ENCODE measurements around the gene PISD.

PISD gene

DNA sequence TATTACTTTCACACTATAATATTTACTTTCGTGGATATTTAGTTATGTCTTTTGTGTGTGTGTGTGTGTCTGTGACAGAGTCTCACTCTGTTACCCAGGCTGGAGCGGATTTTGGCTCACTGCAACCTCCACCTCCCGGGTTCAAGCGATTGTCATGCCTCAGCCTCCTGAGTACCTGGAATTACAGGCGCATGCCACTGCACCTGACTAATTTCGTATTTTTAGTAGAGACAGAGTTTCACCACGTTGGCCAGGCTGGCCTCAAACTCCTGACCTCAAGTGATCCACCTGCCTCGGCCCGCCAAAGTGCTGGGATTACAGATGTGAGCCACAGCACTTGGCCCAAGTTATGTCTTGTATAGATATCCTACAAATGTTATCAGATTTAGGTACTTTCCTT is 9.9 kb downstream of the PISD start:
- no peak for DNase-seq

DNA sequence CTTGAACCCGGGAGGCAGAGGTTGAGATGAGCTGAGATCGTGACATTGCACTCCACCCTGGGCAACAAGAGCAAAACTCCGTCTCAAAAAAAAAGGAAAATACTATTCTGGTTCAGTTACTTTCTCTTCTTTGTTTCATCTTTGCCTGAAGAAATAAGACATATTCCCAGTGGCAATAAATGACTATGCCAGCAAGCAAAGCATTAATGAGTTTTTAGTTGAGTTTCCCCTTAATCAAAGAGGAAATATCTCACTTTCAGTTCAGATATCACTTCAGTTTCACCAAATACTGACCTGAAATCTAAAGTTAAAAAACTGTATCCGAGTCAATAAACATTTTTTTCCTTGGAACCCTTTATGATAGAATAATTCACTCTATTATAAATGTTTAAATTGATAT is 10.4 kb downstream of the PISD start:
- no peak for DNase-seq

DNA sequence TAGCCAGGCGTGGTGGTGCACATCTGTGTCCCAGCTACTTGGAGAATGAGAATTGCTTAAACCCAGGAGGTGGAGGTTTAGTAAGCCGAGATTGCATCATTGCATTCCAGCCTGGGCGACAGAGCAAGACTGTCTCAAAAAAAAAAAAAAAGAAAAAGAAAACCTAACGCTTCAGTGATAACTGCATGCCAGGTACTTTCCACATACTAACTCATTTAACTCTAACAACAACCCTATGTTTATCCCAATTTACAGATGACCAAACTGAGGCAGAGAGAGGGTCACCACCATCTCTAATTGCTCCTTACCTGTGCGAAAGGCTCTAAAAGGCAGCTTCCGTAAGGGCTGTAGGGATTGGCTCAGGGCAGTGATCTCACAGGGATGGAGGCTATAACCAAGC is 11.6 kb downstream of the PISD start:
- DNase-seq = no peak

DNA sequence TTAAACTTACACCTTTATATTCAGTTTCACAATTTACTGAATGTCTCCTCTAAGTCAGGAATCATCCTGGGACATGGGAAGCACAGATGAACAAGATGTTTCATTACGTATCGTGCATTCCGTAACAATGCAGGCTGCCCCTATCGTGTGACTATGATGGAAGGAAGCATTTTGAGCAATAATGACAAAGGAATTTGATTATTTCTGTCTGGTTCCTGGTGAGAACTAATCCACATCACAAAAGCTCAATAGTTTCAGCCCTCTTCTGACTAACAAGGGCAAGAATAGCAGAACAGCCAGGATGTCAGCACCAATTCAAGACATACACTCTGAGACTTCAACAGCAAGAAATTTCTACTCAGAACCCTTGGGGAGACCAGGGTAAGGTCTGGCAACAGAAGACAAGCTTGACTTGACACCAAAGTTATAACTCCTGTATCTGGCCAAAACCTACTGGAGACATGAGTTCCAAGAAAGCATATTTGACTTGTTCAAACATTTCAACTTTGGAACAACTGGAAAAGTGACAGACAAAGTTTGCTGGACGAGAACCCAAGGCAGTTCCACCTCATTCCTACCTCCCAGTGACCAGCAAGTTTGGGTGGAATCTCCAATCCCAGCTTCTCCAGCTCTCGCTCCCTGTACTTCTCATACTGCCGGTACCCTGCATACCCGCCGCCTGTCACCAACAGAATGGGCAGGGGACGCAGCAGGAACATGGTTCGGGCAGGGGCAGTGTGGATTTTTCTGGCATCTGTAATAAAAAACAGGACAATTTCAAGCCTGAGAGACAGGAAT is 14.3 kb downstream of the PISD start:
- DNase-seq = no peak

DNA sequence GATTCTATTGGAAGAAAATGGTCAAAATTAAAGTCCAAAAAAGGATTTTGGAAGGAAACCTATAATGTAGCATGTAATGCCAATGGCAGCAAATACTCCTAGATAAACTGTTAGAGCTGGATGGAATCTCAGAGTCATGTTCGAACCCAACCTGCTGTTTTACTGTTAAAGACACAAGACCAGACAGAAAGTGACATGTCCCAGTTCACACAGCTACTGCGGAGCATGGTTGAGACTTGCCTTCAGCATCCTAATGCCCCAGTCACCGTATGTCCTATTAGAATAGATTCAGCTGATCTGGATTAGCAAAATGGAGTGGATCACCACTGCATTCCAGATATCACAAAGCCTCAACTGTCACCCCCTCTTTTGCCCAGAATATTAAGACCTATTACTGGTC is 14.9 kb downstream of the PISD start:
- DNase-seq = no peak

DNA sequence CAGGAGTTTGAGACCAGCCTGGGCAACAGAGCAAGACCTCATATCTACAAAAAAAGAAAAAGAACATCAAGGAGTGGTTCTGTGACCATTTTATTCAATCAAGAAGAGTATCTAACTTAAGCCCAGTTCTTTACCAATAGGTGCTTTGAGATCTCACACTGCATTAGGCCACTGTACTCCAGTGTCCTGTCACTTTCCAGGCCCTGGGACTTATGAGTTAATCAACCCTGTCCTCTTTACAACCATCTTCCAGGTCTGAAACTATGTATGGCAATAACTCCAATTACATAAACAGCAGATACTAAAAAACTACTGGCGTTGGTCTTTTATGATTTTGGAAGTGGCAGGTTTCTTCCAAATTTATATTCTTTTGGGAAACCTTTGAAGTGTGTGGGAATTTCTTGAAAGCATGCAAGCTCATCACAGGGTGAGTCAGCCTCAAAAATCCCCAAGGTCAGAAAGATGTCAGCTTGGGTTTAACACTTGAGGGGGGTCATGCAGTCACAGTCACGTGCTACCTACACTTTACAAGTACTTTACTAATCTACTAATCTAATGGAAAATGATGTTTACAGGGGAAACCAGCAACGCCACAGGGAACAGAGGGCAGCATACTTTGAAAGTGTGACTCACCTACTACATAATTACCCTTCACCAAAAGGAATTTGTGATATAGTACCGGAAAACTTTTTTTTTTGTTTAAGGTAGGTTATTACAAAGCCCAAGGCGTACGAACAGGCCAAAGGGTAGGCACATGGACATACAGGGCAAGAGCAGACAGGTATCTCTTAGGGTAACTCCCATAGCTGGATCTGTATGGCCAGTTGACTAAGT is 15.6 kb downstream of the PISD start:
- peak; percentile 34 to 62 for DNase-seq

DNA sequence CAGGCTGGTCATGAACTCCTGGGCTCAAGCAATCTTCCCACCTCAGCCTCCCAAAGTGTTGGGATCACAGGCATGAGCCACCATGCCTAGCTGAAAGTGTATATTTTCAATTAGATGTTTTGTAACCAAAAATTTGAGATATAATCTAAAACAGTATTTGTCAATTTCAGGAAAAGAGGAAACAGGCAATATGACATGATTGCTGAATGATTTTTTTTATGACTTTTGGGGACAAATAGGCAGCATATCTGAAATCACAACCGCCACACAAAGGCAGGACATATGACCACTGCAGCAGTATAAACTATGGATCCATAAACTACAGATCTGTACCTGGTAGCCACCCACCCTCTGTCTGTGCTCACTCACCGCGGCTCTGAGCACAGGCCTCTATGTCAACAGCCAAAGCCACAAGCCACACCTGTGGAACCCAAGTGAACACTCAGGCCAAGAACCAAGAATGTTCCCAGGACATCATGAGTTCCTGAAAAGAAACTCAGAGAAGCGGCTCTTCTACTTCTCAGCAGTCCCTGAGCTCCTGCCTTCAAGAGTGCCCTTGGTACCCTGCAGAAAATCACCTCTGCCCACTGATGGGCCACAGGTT is 22.5 kb downstream of the PISD start:
- DNase-seq = no peak

DNA sequence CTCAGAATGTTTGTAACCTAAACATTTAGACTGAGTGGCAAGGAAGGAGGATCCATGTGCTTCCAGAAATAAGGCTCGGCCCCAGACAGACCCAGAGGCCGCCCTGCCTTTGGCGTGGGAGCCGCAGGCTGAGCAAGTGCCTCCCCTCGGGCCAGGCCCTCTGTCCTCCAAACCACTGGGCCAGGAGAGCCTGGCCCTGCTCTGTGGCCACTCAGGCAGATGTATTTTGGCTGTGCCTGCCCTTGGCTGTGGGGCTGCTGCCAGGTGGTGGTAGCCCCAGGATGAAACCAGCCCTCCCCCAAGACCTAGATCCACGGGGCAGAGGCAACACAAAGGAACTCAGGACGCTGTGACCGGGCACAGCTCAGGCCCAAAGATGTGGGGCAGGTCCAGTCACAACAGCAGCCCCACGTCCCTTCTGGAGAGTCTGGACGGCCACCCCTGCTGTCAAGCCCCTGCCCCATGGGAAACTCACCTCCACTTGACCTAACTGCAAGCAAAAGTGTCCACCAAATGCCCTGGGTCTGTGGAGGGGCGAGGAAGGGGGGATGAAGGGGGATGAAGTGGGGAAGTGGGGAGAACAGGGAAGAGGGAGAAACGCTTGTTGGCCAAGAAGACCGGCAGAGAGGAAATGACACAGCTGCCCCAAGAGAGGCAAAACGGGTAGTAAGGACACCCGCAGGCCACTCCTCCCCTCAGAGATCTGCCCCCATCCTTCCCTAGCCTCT is 24.0 kb downstream of the PISD start:
- peak in 1 of 2 donors; percentile 15 for DNase-seq

DNA sequence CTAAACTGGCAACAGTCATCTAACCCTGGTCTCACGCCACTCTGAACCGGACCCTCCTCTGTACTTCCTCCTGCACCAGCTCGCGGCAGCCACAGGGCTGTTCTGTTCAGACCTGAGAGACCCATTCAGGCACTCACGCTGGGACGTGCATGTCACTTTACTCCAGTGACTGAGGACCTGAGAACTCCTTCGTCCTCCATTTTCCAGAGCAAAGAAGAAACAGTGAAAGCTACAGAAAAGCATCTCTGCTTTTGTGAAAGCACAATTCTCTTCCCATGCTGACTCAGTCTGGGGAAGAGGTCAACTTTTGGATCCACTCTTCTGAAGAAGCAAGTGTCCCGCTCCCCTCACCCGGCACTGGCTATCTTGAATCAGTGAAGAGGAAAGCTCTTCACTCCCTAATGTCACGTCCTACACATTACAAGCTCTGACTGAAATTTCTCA is 24.5 kb downstream of the PISD start:
- DNase-seq = peak in 1 of 2 donors; percentile 17

DNA sequence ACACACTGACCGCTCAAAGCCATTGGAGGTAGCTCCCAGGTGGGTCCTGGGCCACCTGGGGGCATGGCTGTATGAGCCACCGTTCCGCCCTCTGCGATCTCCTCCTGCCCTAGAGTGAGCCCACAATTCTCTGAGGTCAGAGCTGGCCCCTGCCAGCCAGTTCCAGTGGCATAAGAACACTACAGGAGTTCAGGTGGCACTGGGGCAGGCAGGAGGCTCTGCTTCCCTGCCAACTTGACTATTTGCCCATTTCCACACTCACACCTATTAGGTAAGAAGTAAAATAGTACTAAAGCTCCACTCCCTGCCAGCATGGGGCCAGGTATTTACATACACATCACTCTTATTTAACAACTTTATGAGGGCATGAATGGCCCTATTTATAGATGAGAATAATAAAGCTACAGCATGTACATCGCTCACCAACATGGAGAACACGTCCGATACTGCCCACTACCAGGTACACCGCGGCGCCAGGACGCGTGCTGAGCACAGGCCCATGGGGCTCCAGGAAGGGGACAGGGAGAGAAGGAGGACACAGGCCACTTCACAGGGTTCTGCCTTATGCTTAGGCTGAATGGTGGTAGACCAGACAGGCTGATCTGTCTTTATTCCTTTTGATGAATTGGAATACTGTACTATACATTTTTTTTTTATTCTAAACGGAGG is 26.2 kb downstream of the PISD start:
- DNase-seq = peak in 1 of 2 donors; percentile 15

DNA sequence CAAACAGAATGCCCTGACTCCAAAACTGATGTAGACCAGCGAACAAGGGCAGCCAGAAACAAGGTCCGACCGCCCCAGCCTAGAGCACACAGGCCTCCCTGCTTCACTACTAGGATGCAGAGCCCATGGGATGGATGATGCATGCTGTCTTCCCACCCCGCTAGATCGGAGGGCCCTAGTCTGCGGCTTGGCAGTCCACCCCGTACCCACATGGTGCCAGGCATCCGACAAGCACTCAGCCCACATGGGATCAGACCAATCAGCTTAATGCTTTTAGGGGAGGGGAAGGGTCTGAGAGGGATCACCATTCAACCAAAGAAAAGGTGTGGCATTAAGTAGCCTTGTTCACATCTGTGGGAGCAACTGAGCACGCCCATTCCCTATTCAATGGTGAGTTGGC is 30.6 kb downstream of the PISD start:
- DNase-seq = peak in 1 of 2 donors; percentile 17

DNA sequence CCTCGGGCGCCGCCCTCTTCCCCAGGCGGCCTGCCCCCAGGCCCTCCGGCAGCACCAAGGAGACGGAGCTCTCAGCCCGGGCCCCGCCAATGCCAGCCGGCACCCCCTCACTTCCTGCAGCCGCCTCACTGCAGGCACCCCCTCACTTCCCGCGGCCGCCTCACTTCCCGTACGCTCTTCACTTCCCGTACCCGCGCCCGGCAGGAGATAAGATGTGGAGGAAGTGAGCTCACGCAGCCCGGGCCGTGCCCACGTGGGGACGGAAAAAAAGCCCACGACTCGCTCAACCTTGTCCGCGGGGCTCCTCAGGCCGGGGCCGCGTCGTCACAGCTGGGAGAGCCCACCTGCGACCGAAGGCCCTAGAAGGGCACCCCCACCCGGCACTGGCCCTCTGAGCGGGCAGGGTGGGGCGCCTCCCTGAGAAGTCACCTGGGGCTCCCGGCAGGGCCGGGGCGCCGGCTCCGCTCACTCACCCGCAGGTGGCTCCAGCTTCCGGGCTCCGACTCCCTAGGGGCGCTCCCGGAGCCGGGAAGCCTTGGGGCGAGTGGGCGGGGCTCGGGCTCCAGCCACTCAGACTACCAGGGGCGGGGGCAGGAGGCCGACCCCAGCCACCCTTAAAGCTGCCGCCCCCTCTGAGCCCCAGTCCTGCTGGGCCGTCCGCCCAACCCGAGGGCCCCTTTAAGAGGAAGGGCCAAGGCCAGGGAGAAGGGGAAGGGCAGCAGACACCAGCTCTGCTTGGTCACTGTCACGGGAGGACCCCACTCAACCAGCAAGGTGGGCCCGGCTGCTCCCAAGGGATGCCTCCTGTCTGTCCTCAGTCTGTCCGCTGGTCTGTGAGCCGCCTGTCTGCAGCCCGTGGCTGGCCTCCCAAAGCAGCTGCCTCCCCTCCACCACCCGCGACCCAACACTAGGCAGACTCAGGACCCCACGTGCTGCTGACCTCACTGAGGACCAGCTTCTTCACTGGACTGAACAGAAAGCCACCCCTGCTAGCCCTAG is 31.4 kb downstream of the PISD start:
- DNase-seq = peak; percentile 86 to 88

DNA sequence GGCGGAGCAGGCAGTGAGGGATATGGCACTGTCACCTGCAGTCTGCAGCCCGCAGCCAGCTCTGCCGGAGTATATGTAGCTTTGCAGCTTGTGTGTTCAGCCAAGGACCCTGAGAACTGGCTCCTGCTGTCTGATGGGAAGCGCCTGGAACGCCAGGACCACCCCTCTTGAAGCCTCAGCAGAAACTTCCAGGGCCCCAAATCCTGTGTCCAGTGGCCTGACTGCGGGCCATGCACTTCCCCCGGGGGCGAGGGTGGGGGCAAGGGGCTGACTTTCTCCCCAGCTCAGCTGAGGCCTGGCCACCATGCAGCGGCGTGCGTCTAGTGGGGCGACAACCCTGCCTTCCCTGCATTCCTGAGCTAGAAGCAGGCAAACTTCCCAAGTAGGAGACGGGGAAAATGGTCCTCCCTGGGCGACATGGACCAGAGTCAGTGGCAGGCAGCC is 32.3 kb downstream of the PISD start:
- DNase-seq = no peak

DNA sequence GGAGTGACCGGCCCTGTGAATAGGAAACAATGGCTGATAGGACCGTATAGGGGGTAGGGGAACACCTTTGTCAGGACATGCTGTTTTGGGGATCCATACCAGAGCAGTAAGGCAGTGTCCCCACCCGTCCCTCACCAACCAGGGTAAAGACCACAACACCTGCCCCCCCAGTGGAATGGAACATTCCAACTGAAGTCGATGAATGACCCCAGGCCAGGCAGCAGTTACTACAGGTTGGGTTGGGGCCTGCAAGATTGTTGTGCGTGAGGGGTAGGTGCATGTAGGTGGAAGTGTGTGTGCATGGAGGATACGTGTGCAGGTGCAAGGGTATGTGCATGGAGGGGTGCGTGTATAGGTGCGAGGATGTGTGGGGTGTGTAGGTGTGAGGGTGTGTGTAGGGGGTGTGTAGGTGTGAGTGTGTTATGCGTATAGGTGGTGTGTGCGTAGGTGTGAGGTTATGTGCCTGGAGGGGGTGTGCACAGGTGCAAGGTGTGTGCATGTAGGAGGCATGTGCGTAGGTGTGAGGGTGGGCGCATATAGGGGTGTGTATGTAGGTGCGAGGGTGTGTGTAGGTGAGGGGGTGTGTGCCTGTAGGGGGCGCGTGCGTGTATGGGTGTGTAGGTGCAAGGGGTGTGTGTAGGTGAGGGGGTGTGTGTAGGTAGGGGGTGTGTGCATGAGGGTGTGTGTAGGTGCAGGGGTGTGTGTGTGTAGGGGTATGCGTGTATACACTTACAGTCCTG is 32.9 kb downstream of the PISD start:
- DNase-seq = peak in 1 of 2 donors; percentile 22

DNA sequence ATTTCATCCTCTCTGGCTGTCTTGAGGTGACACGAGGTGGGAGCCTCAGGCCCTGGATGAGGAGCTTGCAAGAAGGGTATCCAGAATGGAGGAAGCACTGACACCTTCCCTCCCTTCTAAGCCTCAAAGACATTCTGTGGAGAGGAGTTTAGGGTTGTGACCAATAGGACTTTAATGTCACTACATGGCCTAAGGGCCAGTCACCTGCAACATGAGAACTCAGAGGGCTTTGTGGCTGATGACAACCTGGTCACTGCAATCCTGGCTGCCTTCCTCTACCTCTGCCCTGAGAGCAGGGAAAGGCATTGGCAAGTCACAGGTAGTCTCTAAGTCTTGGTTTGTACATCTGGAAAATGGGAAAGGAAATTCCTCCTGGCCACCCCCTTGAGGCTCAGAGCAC is 33.7 kb downstream of the PISD start:
- DNase-seq = peak in 1 of 2 donors; percentile 13

DNA sequence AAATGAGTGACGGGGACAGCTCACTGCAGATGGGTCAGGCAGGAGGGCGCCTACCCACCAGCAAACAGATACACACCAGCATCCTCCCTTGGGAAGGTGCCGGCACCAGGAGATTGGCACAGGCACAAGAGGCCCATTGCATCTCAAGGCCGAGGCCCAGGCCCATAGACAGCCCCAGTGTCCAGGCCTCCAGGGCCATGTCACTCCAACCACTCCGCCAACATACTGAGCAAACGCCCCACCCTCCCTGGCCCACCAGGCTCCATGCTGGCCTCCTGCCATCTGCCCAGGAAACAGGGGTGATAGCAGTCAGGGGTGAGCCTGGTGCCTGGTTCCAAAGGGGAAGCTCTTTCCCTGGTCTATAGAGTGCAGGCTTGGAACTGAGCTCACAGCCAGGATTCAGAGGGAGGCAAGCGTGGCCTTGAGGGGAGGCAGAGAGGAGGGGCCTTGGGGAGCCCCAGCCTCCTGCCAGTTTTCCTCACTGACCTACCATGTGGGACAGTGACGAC is 34.7 kb downstream of the PISD start:
- peak in 1 of 2 donors; percentile 15 for DNase-seq

DNA sequence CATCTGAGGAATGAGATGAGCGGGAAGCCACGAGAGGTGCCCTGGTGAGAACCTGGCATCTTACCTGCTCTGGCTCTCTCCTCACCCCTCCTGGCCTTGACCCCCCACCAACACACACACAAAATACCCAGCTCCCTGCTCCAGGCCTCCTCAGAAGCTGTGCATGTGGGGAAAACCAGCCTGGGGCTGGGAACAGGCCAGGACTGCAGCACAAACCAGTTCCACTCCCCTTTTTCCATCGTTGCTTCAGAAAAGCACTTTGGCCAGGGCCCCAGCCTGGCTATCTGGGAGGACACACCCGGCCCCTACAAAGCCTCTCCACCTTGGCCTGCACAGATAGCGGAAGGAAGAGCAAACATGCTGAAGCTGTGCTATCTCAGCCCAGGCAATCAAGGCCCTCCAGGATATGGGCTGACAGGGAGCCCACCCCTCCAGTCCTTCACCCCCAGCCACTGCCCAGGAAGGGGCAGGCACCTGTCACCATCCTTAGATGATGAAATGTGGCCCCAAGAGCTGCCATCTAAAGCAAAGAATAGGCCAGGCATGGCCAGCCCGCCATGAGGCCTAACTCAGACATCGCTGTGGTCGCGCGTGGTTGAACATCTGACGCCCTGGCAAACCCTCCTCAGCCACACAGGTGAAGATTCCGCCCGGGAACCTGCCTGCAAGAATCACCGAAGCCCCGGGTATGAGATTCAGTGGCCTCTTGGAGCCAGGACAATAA is 35.4 kb downstream of the PISD start:
- DNase-seq = peak in 1 of 2 donors; percentile 15

DNA sequence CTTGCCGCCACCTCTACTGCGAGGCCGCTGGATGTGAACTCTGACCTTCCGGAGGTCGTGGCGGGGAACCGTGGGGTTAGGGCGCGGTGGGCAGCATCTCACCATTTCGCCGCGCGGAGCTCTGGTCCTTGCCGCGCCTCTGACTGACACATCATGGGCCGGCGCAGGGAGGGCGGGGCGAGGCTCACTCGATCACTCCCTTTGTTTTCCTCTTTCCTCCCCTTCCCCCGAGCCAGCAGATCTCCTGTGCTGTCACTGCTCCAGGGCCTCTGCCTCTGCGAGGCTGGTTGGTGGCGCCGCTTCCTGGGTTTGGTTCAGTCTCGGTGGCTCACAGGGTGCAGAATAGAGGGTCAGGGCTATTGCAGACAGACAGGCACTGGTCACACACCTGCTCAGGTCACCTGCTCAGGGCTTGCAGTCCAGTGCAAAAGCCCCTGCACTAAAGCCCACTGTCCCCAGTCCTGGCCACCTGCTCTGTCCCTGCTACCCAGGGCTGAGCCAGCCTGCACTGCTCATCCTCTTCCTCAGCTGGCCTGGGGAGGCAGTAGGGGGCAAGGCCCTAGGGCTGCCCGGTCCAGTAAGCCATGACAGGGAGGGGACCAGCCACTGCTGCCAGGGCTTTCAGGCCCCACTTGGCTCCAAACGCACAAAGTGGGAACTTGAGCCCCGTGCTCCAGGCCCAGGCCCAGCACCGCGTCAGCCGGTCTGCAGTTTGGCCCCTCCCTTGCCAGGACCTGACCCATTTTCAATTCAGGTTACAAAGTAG is 36.2 kb downstream of the PISD start:
- peak in 1 of 2 donors; percentile 16 for DNase-seq

Measured in stimulated activated CD4-positive, alpha-beta T cell treated with anti-CD3 and anti-CD28 coated beads, Interleukin-2, amount 100 ng/mL, for 24 hours (primary cell).